Right kidney (tissue), 1 donor: Measurements from ENCODE around the gene IL13RA2.

Experiments used
- DNase-seq: peaks from one replicate; pipeline ENCODE4 v3.0.0-alpha.2; 2016

Gene IL13RA2

GRCh38 chrX:114997779-114998178, 19.6 kb downstream of the IL13RA2 start:
- no peak for DNase-seq

GRCh38 chrX:114985967-114986592, 31.3 kb downstream of the IL13RA2 start:
- no peak for DNase-seq

GRCh38 chrX:114976292-114976691, 41.1 kb downstream of the IL13RA2 start:
- no peak for DNase-seq

GRCh38 chrX:114973013-114973412, 44.4 kb downstream of the IL13RA2 start:
- DNase-seq = no peak

- no peak for DNase-seq
These were observed 46.6 kb downstream of the IL13RA2 start for GRCh38 chrX:114970806-114971205.

- no peak for DNase-seq
These were observed 53.0 kb downstream of the IL13RA2 start for GRCh38 chrX:114964374-114964773.

GRCh38 chrX:114962209-114962608, 55.2 kb downstream of the IL13RA2 start:
- no peak for DNase-seq

GRCh38 chrX:114959729-114960128, 57.7 kb downstream of the IL13RA2 start:
- DNase-seq = no peak
